Stimulated activated CD4-positive, alpha-beta T cell treated with anti-CD3 and anti-CD28 coated beads, TNF-alpha, amount 100 ng/mL, for 4 hours (primary cell): ENCODE measurements around the gene CCL7.

Experiments
- DNase-seq, 3 experiments: peaks; one replicate each; pipeline ENCODE4 v3.0.0-alpha.2; 2020; ENCODE audit warnings: low read depth in 3 of 3

CCL7 gene

GRCh38 chr17:34246881-34247280 lies 23.1 kb upstream of the CCL7 start:
- DNase-seq, result no peak

GRCh38 chr17:34248511-34249024 lies 21.5 kb upstream of the CCL7 start:
- no peak for DNase-seq

DNA sequence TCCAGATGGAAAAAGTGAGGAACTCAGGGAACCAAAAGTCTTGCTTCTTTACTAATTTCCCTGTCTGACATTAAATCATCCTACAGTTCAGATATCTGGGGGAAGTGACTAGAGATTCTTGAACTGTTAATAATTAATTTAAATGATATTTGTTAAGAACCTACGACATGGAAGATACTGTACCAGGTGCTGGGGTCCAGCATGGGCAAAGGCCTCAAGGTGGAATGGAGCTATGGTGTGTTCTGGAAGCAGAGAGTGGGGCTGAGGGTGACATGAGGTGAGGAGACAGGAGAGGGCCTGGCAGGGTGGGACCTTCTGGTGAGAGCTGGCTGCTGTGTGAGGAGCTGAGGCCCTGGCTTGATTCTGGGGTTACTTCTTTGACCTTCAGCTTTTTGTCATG lies 21.0 kb upstream of the CCL7 start:
- no peak for DNase-seq

DNA sequence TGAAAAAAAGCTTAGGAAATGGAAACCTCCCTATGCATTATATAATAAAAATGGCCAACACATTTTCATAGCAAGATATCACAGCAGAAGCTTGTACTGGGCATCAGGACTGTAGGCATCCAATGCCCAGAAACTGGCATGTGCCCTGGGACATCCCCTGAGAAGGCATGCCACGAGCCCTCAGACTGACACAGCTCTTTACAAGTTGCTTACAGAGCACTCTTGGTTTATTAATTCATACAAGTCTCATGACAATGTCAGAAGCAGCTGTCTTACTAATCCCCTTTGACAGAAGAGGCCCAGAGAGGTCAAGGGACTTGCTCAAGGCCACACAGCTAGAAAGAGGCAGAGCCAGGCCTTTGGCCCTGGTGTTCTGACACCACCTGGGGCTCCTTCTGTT lies 20.5 kb upstream of the CCL7 start:
- DNase-seq, result no peak

- no peak for DNase-seq
Measured at GRCh38 chr17:34251186-34251585, 18.8 kb upstream of the CCL7 start.

DNA sequence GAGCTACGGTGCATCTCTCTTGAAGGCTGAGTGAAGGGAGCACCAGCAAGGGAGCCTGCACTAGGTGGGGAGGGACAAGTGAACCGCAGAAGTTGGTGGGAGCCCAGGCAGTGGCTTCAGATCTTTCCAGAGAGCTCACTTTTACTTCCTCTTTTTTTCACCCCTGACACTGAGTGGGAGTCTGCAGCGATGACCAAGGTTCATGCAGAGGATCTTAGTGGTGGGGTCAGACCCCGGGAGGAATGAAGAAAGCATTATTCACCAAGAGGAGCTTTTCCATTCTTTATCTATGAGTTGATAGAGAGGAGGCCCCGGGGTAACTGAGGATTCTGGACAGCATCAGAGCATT lies 18.0 kb upstream of the CCL7 start:
- no peak for DNase-seq

DNA sequence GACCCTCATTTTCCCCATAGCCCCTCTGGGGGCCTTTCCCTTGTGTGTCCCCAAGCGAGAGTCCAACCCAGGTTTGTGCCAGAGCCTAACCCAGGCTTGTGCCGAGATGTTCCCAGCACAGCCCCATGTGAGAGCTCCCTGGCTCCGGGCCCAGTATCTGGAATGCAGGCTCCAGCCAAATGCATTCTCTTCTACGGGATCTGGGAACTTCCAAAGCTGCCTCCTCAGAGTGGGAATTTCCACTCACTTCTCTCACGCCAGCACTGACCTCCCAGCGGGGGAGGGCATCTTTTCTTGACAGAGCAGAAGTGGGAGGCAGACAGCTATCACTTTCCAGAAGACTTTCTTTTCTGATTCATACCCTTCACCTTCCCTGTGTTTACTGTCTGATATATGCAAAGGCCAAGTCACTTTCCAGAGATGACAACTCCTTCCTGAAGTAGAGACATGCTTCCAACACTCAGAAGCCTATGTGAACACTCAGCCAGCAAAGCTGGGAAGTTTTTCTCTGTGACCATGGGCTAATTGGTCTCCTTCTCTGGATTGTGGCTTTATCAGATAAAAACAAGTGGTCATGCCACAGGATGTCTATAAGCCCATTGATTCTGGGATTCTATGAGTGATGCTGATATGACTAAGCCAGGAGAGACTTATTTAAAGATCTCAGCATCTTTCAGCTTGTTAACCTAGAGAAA lies 17.4 kb upstream of the CCL7 start:
- DNase-seq, result no peak

GRCh38 chr17:34253139-34253525 lies 16.9 kb upstream of the CCL7 start:
- no peak for DNase-seq

DNA sequence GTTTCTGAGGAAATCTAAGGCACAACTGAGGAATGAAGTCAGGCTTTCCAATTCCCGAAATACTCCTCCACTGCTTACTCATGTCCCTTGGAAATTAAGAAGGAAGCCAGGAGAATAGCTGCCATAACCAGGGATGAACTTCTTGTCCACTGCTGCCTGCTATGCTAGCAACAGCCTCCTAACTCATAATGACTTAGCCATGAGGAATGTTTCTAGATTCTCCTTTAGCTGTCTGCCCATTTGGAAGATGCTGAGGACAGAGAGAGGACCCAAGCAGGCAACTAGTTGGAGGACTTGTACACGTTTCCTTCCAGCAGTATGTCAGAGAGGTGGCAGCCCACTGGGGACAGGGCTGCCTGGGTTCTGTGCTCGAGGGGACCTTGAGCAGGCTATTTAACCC lies 15.9 kb upstream of the CCL7 start:
- DNase-seq, result no peak

GRCh38 chr17:34254651-34255380 lies 15.2 kb upstream of the CCL7 start, which contains the start of gene CCL2:
Gene CCL2 (plus strand): TSS chr17:34255285. CDS start chr17:34255350, 65 bp downstream.
- DNase-seq, result no peak

DNA sequence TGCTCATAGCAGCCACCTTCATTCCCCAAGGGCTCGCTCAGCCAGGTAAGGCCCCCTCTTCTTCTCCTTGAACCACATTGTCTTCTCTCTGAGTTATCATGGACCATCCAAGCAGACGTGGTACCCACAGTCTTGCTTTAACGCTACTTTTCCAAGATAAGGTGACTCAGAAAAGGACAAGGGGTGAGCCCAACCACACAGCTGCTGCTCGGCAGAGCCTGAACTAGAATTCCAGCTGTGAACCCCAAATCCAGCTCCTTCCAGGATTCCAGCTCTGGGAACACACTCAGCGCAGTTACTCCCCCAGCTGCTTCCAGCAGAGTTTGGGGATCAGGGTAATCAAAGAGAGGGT lies 14.7 kb upstream of the CCL7 start:
- DNase-seq, result no peak

DNA sequence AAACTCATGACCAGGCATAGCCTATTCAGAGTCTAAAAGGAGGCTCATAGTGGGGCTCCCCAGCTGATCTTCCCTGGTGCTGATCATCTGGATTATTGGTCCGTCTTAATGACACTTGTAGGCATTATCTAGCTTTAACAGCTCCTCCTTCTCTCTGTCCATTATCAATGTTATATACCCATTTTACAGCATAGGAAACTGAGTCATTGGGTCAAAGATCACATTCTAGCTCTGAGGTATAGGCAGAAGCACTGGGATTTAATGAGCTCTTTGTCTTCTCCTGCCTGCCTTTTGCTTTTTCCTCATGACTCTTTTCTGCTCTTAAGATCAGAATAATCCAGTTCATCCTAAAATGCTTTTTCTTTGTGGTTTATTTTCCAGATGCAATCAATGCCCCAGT lies 14.2 kb upstream of the CCL7 start:
- no peak for DNase-seq

DNA sequence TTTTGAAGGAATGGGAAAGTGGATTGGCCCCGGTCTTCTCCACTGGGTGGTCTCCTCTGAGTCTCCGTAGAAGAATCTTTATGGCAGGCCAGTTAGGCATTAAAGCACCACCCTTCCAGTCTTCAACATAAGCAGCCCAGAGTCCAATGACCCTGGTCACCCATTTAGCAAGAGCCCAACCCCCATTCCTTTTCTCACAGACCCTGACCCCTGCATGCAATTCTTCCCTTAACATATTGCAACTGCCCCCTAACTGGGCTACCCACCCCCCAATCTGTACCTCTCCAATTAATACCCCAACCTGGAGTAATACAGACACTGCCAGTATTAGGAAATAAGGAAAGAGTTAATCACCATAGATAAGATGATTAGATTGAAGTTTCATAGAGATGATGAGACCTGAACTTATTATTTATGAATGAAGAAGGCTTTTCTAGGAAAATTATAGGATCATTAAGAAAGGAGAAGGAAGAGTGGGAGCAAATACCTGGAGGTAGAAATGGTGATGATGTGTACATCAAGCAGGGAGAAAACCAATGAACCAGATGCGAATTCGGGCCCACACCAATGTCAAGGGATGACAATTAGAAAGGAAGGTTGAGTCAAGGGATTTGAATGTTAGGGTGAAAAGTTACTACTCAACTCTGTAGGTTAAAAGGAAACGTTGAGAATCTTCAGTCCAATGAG lies 12.6 kb upstream of the CCL7 start:
- no peak for DNase-seq

- DNase-seq, result no peak
Measured at GRCh38 chr17:34257986-34258326, 12.1 kb upstream of the CCL7 start.

- DNase-seq, result no peak
Measured at GRCh38 chr17:34259146-34259545, 10.9 kb upstream of the CCL7 start.

DNA sequence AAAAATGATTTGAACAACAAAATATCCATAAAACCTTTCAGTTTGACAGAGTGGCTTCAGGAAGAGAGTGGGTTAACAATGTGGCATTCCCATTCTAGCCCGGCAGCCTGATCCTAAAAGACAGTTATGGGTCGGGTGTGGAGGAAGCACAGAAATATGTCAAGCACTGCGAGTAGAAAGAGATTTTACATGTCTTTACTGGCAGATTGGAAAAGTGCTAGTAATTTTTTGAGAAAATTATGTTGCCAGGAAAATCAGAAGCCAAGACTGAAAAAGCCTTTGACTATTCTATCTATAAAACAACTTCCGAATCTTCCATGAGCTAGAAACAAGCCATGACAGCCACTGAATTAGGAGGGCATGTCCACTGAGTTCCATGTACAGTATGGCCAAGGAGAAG lies 9.2 kb upstream of the CCL7 start:
- no peak for DNase-seq

- no peak for DNase-seq
Measured at GRCh38 chr17:34261568-34262337, 8.3 kb upstream of the CCL7 start.

GRCh38 chr17:34265711-34266110 lies 4.3 kb upstream of the CCL7 start:
- DNase-seq, result no peak

GRCh38 chr17:34275881-34276280 lies 5.9 kb downstream of the CCL7 start:
- DNase-seq, result no peak

DNA sequence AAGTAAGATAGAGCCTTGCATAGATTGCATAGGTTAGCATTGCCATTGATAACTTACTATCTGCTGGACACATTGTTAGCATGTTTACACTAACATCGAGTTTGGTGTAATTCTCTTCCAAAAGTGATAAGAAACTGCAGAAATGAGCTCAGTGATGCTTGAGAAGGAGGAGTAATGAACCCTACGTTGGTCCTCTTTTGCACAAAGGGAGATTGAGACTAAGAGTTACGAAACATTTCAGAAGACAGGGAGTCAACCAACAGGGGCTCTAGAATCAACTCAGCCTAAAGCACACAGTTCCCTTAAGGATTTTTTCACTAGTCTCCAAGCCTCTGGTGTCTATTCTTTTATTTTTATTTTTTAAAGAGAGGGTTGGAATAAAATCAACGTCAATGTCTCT lies 6.8 kb downstream of the CCL7 start:
- no peak for DNase-seq

DNA sequence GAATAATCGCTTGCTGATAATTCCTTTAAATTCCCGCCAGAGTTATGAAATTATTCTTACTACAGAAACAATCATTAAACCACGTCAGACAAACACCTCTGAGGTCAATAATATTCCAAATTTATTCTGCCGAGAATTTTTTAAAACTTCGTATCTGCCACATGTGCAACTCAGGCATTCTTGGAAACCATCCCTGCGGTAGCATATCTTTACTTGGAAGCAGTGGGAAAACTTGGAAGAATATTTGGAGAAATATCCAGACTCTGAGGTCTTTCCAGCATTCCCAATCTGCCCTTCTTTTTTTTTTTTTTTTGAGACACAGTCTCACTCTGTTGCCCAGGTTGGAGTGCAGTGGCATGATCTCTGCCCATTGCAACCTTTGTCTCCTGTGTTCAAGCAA lies 13.6 kb downstream of the CCL7 start:
- no peak for DNase-seq

- DNase-seq, result no peak
Measured at GRCh38 chr17:34285286-34285792, 15.3 kb downstream of the CCL7 start, which contains the start of gene CCL11. Gene CCL11 (plus strand): TSS chr17:34285742. CDS start chr17:34285809, 67 bp downstream.
